ENCODE measurements around the gene MYOZ2. TPM values are rescaled to one million over a fixed set of nuclear protein-coding genes. Genes with fewer than 3 reads are reported as not detected.

Gene MYOZ2
- total RNA-seq, 2 experiments from 2014 or later: not detected

DNA sequence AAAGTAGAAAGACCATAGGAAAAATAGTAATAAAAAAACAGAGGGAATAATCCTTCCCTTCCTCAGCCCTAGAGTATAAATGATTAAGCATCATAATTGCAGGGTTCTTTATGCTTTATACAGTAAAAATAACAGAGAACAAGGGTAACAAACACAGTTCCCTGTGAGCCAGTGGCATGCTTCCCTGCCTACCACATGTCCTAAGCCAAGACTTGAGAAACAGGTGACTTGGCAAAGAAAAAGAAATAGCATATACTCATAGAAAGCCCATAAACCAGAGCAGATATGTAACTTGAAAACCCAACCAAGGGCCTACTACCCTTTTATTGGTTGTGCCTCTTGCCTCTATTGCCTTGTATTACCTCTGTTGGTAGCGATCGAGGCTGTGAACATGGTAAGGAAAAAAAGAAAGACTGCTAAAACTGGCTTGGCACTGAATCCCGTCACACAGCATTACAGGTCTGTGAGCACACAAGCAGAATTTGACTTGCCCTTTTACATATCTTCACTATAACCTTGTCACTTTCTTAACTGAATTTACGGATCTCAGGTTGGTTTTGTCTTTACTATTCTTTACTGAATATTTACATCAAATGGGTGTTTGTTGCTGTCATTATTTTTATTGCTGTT lies 30.9 kb upstream of the MYOZ2 start:
- ATAC-seq (ENCODE audit: poor library complexity) (no peak), DNase-seq (no peak)
- H3K36me3 ChIP-seq (ENCODE audit: insufficient read depth, low read length): no peaks in the 10 kb centered on the region
- H3K4me3 Mint-ChIP-seq: no peak overlapping the region
- H3K9me3 ChIP-seq (ENCODE audit: control insufficient read depth in 1 of 2, insufficient read depth in 1 of 2, low read length in 2 of 2): no peaks in the 10 kb centered on the region
- TF ChIP-seq, protein P1, sequence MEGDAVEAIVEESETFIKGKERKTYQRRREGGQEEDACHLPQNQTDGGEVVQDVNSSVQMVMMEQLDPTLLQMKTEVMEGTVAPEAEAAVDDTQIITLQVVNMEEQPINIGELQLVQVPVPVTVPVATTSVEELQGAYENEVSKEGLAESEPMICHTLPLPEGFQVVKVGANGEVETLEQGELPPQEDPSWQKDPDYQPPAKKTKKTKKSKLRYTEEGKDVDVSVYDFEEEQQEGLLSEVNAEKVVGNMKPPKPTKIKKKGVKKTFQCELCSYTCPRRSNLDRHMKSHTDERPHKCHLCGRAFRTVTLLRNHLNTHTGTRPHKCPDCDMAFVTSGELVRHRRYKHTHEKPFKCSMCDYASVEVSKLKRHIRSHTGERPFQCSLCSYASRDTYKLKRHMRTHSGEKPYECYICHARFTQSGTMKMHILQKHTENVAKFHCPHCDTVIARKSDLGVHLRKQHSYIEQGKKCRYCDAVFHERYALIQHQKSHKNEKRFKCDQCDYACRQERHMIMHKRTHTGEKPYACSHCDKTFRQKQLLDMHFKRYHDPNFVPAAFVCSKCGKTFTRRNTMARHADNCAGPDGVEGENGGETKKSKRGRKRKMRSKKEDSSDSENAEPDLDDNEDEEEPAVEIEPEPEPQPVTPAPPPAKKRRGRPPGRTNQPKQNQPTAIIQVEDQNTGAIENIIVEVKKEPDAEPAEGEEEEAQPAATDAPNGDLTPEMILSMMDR (IDR thresholded peaks at IDR 0.05): no peak
- intact Hi-C loops (cut with DNase I, micrococcal nuclease): no loop called here
- ChIA-PET POLR2A (no interaction called here), CTCF (no interaction called here)
- H3K4me1 ChIP-seq (ENCODE audit: insufficient read depth, low read length): no peaks in the 10 kb centered on the region
- H3K27ac Mint-ChIP-seq: no peak overlapping the region
- H3K27me3 ChIP-seq (ENCODE audit: control insufficient read depth in 1 of 2, insufficient read depth in 2 of 2, low read length in 2 of 2): no peaks in the 10 kb centered on the region
- no peak overlapping the region for H3K4me3 ChIP-seq (ENCODE audit: low read length)
- H3K4me1 Mint-ChIP-seq (ENCODE audit: low read depth): no peaks in the 10 kb centered on the region
- H3K36me3 Mint-ChIP-seq (ENCODE audit: low read depth): no peaks in the 10 kb centered on the region
- no peak overlapping the region for H3K27ac ChIP-seq (ENCODE audit: low read depth in 1 of 2, low read length in 2 of 2)
- no peaks in the 10 kb centered on the region for H3K27me3 Mint-ChIP-seq
- H3K9me3 Mint-ChIP-seq: no peaks in the 10 kb centered on the region

DNA sequence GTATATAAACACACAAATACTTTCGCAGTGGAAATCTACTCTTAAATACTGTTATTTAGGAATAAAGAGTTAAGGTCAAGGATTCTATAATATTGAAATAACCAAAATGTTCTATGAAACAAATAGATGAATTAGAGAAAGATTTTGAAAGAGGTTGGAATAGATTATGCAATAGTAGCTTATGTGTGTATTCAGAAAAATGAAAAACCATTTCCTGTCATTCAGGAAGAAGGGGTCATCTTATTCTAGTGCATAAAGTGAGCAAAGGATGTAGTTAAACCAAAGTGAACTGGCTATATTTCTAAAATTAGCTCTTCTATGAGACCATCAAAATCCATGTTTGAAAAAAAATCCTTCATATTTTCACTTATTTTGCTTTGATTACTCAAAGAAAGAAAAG lies 30.0 kb upstream of the MYOZ2 start:
- no peaks in the 10 kb centered on the region for H3K9me3 Mint-ChIP-seq
- ATAC-seq (ENCODE audit: poor library complexity) (no peak), DNase-seq (no peak)
- no peak overlapping the region for H3K27ac ChIP-seq (ENCODE audit: low read depth in 1 of 2, low read length in 2 of 2)
- TF ChIP-seq, protein P1 (IDR thresholded peaks at IDR 0.05): no peak
- intact Hi-C loops (cut with DNase I, micrococcal nuclease): no loop called here
- H3K4me1 Mint-ChIP-seq (ENCODE audit: low read depth): no peaks in the 10 kb centered on the region
- peaks cover 0 to 3% of the 10 kb centered on the region in 2 experiments for H3K9me3 ChIP-seq (ENCODE audit: control insufficient read depth in 1 of 2, insufficient read depth in 1 of 2, low read length in 2 of 2)
- H3K36me3 ChIP-seq (ENCODE audit: insufficient read depth, low read length): no peaks in the 10 kb centered on the region
- ChIA-PET CTCF (no interaction called here), POLR2A (interaction anchor here (0.7 kb wide), 1 partner anchor 107 kb away, joined by 3 read pairs; the partner anchor contains the start of gene USP53)
- H3K27me3 ChIP-seq (ENCODE audit: control insufficient read depth in 1 of 2, insufficient read depth in 2 of 2, low read length in 2 of 2): no peaks in the 10 kb centered on the region
- no peaks in the 10 kb centered on the region for H3K4me1 ChIP-seq (ENCODE audit: insufficient read depth, low read length)
- H3K4me3 Mint-ChIP-seq: no peak overlapping the region
- H3K36me3 Mint-ChIP-seq (ENCODE audit: low read depth): no peaks in the 10 kb centered on the region
- H3K4me3 ChIP-seq (ENCODE audit: low read length): no peak overlapping the region
- no peak overlapping the region for H3K27ac Mint-ChIP-seq
- H3K27me3 Mint-ChIP-seq: no peaks in the 10 kb centered on the region

DNA sequence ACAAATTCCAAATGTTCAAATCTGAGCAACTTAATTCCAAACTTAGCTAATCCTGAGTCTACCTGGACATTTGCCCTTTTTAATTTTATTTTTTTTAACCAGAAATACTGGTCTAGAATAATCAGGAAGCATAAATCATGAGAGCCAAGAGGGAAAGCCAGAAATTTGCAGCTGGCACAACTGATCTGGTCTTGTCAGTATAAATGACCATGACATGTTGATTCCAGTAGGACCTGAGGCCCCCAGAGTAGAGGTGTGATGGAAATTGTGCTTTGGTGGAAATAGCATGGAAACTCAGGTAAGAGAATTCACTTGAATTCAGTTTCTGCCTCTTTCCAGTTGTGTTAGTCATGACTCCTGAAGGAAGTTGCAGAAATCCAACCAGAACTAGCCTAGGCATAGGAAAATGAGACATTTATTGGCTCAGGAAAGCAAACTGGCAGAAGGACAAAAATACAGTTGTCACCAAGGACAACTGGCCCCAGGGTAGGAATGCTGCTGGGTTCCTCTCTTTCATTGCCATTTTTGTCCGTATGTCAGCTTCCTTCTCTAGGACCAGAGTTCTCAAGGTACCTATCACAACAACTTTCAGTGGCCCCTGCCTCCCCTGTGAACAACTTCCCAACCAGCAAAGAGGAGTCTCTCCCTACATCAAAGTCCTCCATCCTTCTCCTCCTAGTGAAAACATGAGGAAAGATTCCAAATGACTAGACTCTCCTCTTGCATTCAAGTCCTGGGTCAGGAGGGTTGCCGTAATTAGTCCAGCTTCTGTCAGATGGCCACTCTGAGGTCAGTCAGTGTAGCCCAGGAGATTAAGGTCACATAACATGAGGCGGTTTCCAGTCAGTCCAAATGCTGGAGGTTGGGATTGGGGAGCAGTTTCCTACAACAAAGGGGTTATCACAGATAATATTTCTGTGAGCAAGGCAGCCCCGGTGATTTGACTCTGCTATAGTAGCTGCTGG lies 29.3 kb upstream of the MYOZ2 start:
- ATAC-seq (ENCODE audit: poor library complexity) (no peak), DNase-seq (no peak)
- TF ChIP-seq, protein P1 (IDR thresholded peaks at IDR 0.05): no peak
- POLR2A ChIA-PET: interaction anchor here (0.7 kb wide), 1 partner anchor 107 kb away, joined by 3 read pairs; the partner anchor contains the start of gene USP53
- Histone ChIP-seq H3K4me1 (ENCODE audit: insufficient read depth, low read length) (no peaks in the 10 kb centered on the region), H3K27ac (ENCODE audit: low read depth in 1 of 2, low read length in 2 of 2) (no peak overlapping the region), H3K4me3 (ENCODE audit: low read length) (no peak overlapping the region), H3K9me3 (ENCODE audit: control insufficient read depth in 1 of 2, insufficient read depth in 1 of 2, low read length in 2 of 2) (peaks cover 0 to 3% of the 10 kb centered on the region in 2 experiments), H3K27me3 (ENCODE audit: control insufficient read depth in 1 of 2, insufficient read depth in 2 of 2, low read length in 2 of 2) (no peaks in the 10 kb centered on the region), H3K36me3 (ENCODE audit: insufficient read depth, low read length) (no peaks in the 10 kb centered on the region)
- Mint-ChIP-seq H3K27me3 (no peaks in the 10 kb centered on the region), H3K27ac (no peak overlapping the region), H3K4me3 (no peak overlapping the region), H3K36me3 (ENCODE audit: low read depth) (no peaks in the 10 kb centered on the region), H3K9me3 (no peaks in the 10 kb centered on the region), H3K4me1 (ENCODE audit: low read depth) (no peaks in the 10 kb centered on the region)
- intact Hi-C loops (cut with DNase I, micrococcal nuclease): no loop called here
- CTCF ChIA-PET: no interaction called here
